Measurements from ENCODE around the gene CLEC16A.

Gene CLEC16A

DNA sequence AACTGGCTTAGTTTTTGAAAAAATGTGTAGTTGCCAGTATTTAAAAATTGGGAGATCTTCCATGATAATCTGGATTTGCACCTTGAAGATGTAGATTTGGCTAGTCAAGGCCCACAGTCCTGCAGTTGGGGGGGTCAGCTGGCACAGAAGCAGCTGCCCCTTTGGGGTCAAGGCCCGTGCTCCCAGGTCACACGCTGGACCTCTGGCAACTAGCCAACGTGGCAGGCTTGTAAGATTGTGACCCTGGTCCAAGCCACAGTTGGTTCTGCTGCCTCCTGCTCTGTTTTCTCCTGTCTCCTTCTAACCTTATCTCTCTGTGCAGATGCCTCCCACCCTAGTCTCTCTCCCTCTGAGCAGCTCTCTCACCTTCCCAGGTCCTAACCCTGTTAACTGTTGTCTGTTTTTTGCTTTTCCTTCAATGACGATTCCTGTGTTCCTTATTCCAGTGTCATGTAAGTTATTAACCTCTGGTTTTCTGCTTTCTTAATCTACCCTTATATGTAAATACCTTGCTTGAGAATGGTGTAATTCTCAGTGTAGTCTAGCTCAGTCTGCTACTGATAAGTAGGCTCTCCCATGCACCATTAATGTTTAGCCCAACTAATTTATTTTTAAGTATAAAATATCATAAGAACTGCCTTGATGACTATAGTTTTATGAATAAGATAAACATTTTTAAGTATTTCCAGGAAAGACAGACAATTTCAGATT, 27.9 kb downstream of the CLEC16A start:
- no peaks in the 10 kb centered on the region for H3K27me3 ChIP-seq (ENCODE audit: insufficient read depth, low read depth)
- no peak overlapping the region for H3K9ac ChIP-seq
- no peak overlapping the region for H3K27ac ChIP-seq
- H3K4me1 ChIP-seq (ENCODE audit: low read depth, poor library complexity, severe bottlenecking) = peaks cover 51% of the 10 kb centered on the region
- TF ChIP-seq, protein P1, sequence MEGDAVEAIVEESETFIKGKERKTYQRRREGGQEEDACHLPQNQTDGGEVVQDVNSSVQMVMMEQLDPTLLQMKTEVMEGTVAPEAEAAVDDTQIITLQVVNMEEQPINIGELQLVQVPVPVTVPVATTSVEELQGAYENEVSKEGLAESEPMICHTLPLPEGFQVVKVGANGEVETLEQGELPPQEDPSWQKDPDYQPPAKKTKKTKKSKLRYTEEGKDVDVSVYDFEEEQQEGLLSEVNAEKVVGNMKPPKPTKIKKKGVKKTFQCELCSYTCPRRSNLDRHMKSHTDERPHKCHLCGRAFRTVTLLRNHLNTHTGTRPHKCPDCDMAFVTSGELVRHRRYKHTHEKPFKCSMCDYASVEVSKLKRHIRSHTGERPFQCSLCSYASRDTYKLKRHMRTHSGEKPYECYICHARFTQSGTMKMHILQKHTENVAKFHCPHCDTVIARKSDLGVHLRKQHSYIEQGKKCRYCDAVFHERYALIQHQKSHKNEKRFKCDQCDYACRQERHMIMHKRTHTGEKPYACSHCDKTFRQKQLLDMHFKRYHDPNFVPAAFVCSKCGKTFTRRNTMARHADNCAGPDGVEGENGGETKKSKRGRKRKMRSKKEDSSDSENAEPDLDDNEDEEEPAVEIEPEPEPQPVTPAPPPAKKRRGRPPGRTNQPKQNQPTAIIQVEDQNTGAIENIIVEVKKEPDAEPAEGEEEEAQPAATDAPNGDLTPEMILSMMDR (conservative IDR thresholded peaks at IDR 0.05; ENCODE audit: low read depth, low read length) = no peak
- no peaks in the 10 kb centered on the region for H4K20me1 ChIP-seq (ENCODE audit: insufficient read depth)
- peaks cover 2% of the 10 kb centered on the region; the same call in 1 of the 2 replicates for H3K79me2 ChIP-seq (ENCODE audit: insufficient read depth, low read depth)
- H3K4me2 ChIP-seq = no peak overlapping the region
- no peak overlapping the region for H3K4me3 ChIP-seq (IDR thresholded peaks at IDR 0.05; ENCODE audit: insufficient read depth, low read depth, low read length)
- no peak overlapping the region for H2AFZ ChIP-seq (ENCODE audit: low read depth)
- H3K36me3 ChIP-seq (ENCODE audit: insufficient read depth) = 0 out of 2 replicates have a peak, but pooled peaks cover 3% of the 10 kb centered on the region

DNA sequence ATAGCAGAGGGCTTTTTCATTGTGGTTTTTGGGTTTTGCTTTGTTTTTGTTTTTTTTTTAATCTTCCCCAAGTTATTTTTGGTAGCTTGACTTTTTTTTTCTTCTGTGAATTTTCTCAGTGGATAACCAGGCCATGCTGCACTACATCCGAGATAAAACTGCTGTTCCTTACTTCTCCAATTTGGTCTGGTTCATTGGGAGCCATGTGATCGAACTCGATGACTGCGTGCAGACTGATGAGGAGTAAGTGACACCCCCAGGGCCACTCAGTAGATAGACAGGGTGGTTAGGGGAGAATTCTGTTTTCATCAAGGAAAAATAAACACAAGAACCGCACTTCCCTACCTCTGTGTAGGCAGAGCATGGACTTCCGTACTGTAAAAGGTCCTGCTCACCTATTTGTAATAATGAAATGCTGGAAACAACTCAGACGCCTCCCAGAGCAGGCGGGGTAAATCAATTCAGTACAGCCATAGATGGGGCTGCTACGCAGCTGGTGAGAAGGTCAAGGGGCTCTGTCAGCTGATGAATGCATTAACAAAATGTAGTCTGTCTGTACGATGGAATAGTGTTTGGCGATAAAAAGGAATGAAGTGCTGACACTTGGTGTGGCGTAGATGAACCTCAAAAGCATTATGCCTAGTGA, 28.6 kb downstream of the CLEC16A start:
- Histone ChIP-seq H3K27me3 (ENCODE audit: insufficient read depth, low read depth) (no peaks in the 10 kb centered on the region), H3K4me1 (ENCODE audit: low read depth, poor library complexity, severe bottlenecking) (peaks cover 45% of the 10 kb centered on the region), H3K4me2 (no peak overlapping the region), H3K27ac (no peak overlapping the region), H3K4me3 (IDR thresholded peaks at IDR 0.05; ENCODE audit: insufficient read depth, low read depth, low read length) (no peak overlapping the region), H3K9ac (no peak overlapping the region), H3K36me3 (ENCODE audit: insufficient read depth) (0 out of 2 replicates have a peak, but pooled peaks cover 3% of the 10 kb centered on the region), H4K20me1 (ENCODE audit: insufficient read depth) (no peaks in the 10 kb centered on the region), H2AFZ (ENCODE audit: low read depth) (no peak overlapping the region), H3K79me2 (ENCODE audit: insufficient read depth, low read depth) (no peaks in the 10 kb centered on the region)
- TF ChIP-seq, protein P1 (conservative IDR thresholded peaks at IDR 0.05; ENCODE audit: low read depth, low read length) = no peak

DNA sequence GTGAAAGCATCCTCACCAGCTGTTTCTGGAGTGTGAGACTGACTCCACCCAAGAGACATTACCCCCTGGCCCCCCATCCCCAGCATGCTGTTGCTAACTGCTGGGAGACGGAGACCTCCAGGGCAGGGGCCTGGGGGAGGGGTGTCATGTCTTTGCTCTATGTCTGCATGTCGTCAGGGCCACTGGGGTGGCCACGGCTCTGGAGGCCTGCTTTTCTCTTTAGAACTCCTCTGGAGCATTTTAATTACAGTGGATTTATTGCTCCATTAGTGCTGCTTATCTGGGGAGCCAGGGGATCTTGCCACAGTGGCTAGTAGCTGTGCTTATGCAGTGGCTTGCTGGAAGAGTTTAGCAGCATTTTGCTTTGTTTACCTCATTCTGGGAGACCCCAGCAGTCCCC, 32.3 kb downstream of the CLEC16A start:
- Histone ChIP-seq H3K27ac (no peak overlapping the region), H3K79me2 (ENCODE audit: insufficient read depth, low read depth) (no peaks in the 10 kb centered on the region), H3K36me3 (ENCODE audit: insufficient read depth) (0 out of 2 replicates have a peak, but pooled peaks cover 3% of the 10 kb centered on the region), H2AFZ (ENCODE audit: low read depth) (no peak overlapping the region), H3K9ac (no peak overlapping the region), H3K4me3 (IDR thresholded peaks at IDR 0.05; ENCODE audit: insufficient read depth, low read depth, low read length) (no peak overlapping the region), H3K27me3 (ENCODE audit: insufficient read depth, low read depth) (no peaks in the 10 kb centered on the region), H3K4me1 (ENCODE audit: low read depth, poor library complexity, severe bottlenecking) (peaks cover 27% of the 10 kb centered on the region), H4K20me1 (ENCODE audit: insufficient read depth) (no peaks in the 10 kb centered on the region), H3K4me2 (no peak overlapping the region)
- TF ChIP-seq, protein P1 (conservative IDR thresholded peaks at IDR 0.05; ENCODE audit: low read depth, low read length) = no peak

DNA sequence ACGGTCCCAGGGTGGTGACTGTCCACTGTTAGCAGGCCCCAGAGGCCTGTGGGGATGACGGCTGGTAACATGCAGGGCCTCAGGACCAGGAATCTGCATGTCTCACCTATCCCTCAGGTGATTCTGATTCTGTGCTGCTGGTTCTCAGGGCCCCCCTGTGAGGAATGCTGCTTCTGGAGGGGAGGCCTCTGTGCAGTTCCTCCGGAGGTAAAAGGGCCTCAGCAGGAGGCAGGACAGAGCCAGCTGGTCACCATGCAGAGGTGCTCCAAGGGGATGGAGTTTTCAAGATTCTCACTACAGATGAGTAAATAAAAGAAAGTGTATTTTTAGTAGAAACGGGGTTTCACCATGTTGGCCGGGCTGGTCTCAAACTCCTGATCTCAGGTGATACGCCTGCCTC, 33.8 kb downstream of the CLEC16A start:
- H3K4me3 ChIP-seq (IDR thresholded peaks at IDR 0.05; ENCODE audit: insufficient read depth, low read depth, low read length) = no peak overlapping the region
- H2AFZ ChIP-seq (ENCODE audit: low read depth) = no peak overlapping the region
- peaks cover 13% of the 10 kb centered on the region for H3K4me1 ChIP-seq (ENCODE audit: low read depth, poor library complexity, severe bottlenecking)
- H3K27ac ChIP-seq = no peak overlapping the region
- no peaks in the 10 kb centered on the region for H3K79me2 ChIP-seq (ENCODE audit: insufficient read depth, low read depth)
- H3K27me3 ChIP-seq (ENCODE audit: insufficient read depth, low read depth) = no peaks in the 10 kb centered on the region
- H3K4me2 ChIP-seq = no peak overlapping the region
- H4K20me1 ChIP-seq (ENCODE audit: insufficient read depth) = no peaks in the 10 kb centered on the region
- TF ChIP-seq, protein P1 (conservative IDR thresholded peaks at IDR 0.05; ENCODE audit: low read depth, low read length) = no peak
- H3K36me3 ChIP-seq (ENCODE audit: insufficient read depth) = 0 out of 2 replicates have a peak, but pooled peaks cover 3% of the 10 kb centered on the region
- no peak overlapping the region for H3K9ac ChIP-seq
